GM23338 (cell line): ENCODE results near the gene SERPINI1. TPM values are rescaled to one million over a fixed set of nuclear protein-coding genes. Genes with fewer than 3 reads are reported as not detected.

Source experiments
- ATAC-seq: fragments of 200-7000 bp; cut with Tn5 transposase; 3 replicates; pipeline ENCODE4 v1.9.1; 2020
- DNase-seq: peaks from one replicate; pipeline ENCODE4 v3.0.0-alpha.2; 2015; ENCODE audit warnings: low spot score
- H2AFZ ChIP-seq: fragments of 200-600 bp; sonication (generic); 2 replicates; pipeline ENCODE4 v1.8.0; 2016; ENCODE audit warnings: antibody characterized with exemption, mild to moderate bottlenecking, moderate library complexity
- H3F3A ChIP-seq: fragments of 200-600 bp; sonication (generic); replicated peaks from 2 replicates; pipeline ENCODE4 v1.8.0; 2017; ENCODE audit warnings: antibody characterized with exemption, mixed run types, low read depth
- H3K27ac ChIP-seq: fragments of 200-600 bp; sonication (generic); 2 replicates; pipeline ENCODE4 v1.6.1; 2016; ENCODE audit warnings: low read depth
- H3K27me3 ChIP-seq: fragments of 200-600 bp; sonication (generic); 2 replicates; pipeline ENCODE4 v1.8.0; 2016; ENCODE audit warnings: mild to moderate bottlenecking, mixed run types, moderate library complexity; ENCODE audit not compliant: insufficient read depth
- H3K36me3 ChIP-seq: fragments of 200-600 bp; sonication (generic); 2 replicates; pipeline ENCODE4 v1.8.0; 2016; ENCODE audit warnings: mild to moderate bottlenecking; ENCODE audit not compliant: insufficient read depth
- H3K4me1 ChIP-seq: fragments of 200-600 bp; sonication (generic); 2 replicates; pipeline ENCODE4 v1.8.0; 2016; ENCODE audit warnings: mild to moderate bottlenecking, moderate library complexity; ENCODE audit not compliant: insufficient read depth
- H3K4me2 ChIP-seq: fragments of 200-600 bp; sonication (generic); 2 replicates; pipeline ENCODE4 v1.7.1; 2017; ENCODE audit warnings: mixed run types
- H3K4me3 ChIP-seq: fragments of 200-600 bp; sonication (generic); 2 replicates; pipeline ENCODE4 v1.6.1; 2016; ENCODE audit warnings: mixed run types
- H3K79me2 ChIP-seq: fragments of 200-600 bp; sonication (generic); replicated peaks from 2 replicates; pipeline ENCODE4 v1.8.0; 2017; ENCODE audit warnings: mild to moderate bottlenecking; ENCODE audit not compliant: insufficient read depth
- H3K9me2 ChIP-seq: fragments of 200-600 bp; sonication (generic); 2 replicates; pipeline ENCODE4 v1.8.0; 2017; ENCODE audit not compliant: insufficient read depth
- H4K20me1 ChIP-seq: fragments of 200-600 bp; sonication (generic); replicated peaks from 2 replicates; pipeline ENCODE4 v1.8.0; 2017; ENCODE audit warnings: mild to moderate bottlenecking; ENCODE audit not compliant: insufficient read depth
- H3K27ac Mint-ChIP-seq: 2 replicates; pipeline ENCODE4 v1.8.0; 2020; ENCODE audit warnings: inconsistent platforms, mild to moderate bottlenecking, moderate library complexity, mixed read lengths
- H3K27me3 Mint-ChIP-seq: 3 replicates; pipeline ENCODE4 v1.8.0; 2022; ENCODE audit warnings: low read depth, mild to moderate bottlenecking, moderate library complexity, mixed read lengths, inconsistent platforms; ENCODE audit not compliant: insufficient read depth, poor library complexity
- H3K36me3 Mint-ChIP-seq: 3 replicates; pipeline ENCODE4 v1.8.0; 2021; ENCODE audit warnings: low read depth, mild to moderate bottlenecking, inconsistent platforms, moderate library complexity, mixed read lengths
- H3K4me1 Mint-ChIP-seq: 3 replicates; pipeline ENCODE4 v1.8.0; 2020; ENCODE audit warnings: mild to moderate bottlenecking, inconsistent platforms, mixed read lengths
- H3K4me3 Mint-ChIP-seq: 3 replicates; pipeline ENCODE4 v1.8.0; 2021; ENCODE audit warnings: moderate library complexity, mild to moderate bottlenecking, inconsistent platforms, mixed read lengths
- H3K9me3 Mint-ChIP-seq: 3 replicates; pipeline ENCODE4 v1.8.0; 2020; ENCODE audit warnings: moderate library complexity, mild to moderate bottlenecking, inconsistent platforms, mixed read lengths
- JUNB ChIP-seq: IDR thresholded peaks from one replicate; pipeline ENCODE4 v1.6.1; 2016; ENCODE audit warnings: antibody characterized with exemption; ENCODE audit not compliant: unreplicated experiment
- NANOG ChIP-seq: IDR thresholded peaks from 2 replicates; pipeline ENCODE4 v1.6.1; 2016; ENCODE audit warnings: antibody characterized with exemption, borderline replicate concordance
- POLR2AphosphoS5 ChIP-seq: IDR thresholded peaks from 2 replicates; pipeline ENCODE4 v1.6.1; 2016; ENCODE audit warnings: antibody characterized with exemption, low read depth
- ZNF462 ChIP-seq: fragments of 250-450 bp; sonication (Bioruptor Pico); IDR thresholded peaks from 2 replicates; pipeline ENCODE4 v1.5.0; 2020; ENCODE audit warnings: mild to moderate bottlenecking, moderate library complexity
- polyA plus RNA-seq: library from polyadenylated mRNA; unstranded; fragments of >200 nt; fragmentation: Nextera tagmentation; extraction: Ambion mirVana; gene quantifications from 2 replicates; pipeline ENCODE4 v1.2.1, GENCODE V29; 2016
- total RNA-seq: library from RNA; depleted of rRNA; stranded (reverse); fragments of >200 nt; shearing (Covaris generic); gene quantifications from 2 replicates; pipeline ENCODE4 v1.2.3, GENCODE V29; 2014
- TF ChIP-seq, protein P1 (sequence below), 2 experiments: fragments of 200-600 bp in 1 of 2; sonication (generic) in 1 of 2; conservative IDR thresholded peaks; 2 replicates each; pipeline versions ENCODE4 v1.5.1 to v1.6.1; 2016 to 2017; ENCODE audit warnings: antibody characterized with exemption in 2 of 2, low read depth in 2 of 2, mild to moderate bottlenecking in 2 of 2, moderate library complexity in 1 of 2

SERPINI1 gene
- total and polyA plus RNA-seq, 2 experiments from 2014 or later = 9.2 to 26.6 TPM

GRCh38 chr3:167820102-167820865, 84.8 kb downstream of the SERPINI1 start:
- no peaks in the 10 kb centered on the region for H3K4me1 ChIP-seq
- H3K36me3 ChIP-seq = no peaks in the 10 kb centered on the region
- H3K27ac ChIP-seq = no peak overlapping the region
- no peaks in the 10 kb centered on the region for H3F3A ChIP-seq
- H3K36me3 Mint-ChIP-seq = peaks cover 4% of the 10 kb centered on the region; the same call in 2 of the 3 replicates
- peaks cover 4% of the 10 kb centered on the region; the same call in 1 of the 3 replicates for H3K9me3 Mint-ChIP-seq
- H2AFZ ChIP-seq = no peak overlapping the region
- no peak overlapping the region for H3K27ac Mint-ChIP-seq
- H3K79me2 ChIP-seq = no peaks in the 10 kb centered on the region
- TF ChIP-seq POLR2AphosphoS5 (no peak), JUNB (no peak)
- TF ChIP-seq, protein P1, sequence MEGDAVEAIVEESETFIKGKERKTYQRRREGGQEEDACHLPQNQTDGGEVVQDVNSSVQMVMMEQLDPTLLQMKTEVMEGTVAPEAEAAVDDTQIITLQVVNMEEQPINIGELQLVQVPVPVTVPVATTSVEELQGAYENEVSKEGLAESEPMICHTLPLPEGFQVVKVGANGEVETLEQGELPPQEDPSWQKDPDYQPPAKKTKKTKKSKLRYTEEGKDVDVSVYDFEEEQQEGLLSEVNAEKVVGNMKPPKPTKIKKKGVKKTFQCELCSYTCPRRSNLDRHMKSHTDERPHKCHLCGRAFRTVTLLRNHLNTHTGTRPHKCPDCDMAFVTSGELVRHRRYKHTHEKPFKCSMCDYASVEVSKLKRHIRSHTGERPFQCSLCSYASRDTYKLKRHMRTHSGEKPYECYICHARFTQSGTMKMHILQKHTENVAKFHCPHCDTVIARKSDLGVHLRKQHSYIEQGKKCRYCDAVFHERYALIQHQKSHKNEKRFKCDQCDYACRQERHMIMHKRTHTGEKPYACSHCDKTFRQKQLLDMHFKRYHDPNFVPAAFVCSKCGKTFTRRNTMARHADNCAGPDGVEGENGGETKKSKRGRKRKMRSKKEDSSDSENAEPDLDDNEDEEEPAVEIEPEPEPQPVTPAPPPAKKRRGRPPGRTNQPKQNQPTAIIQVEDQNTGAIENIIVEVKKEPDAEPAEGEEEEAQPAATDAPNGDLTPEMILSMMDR (conservative IDR thresholded peaks at IDR 0.05; ENCODE audit: low read depth in 2 of 2) = peak in 1 of 2 experiments; percentile 14; a peak in 1 of 4 replicates
- H3K4me3 Mint-ChIP-seq = no peak overlapping the region
- H3K4me3 ChIP-seq = no peak overlapping the region
- ATAC-seq = no peak; the same call in 2 of the 3 replicates
- H3K9me2 ChIP-seq = no peaks in the 10 kb centered on the region
- peaks cover 5% of the 10 kb centered on the region for H3K27me3 Mint-ChIP-seq
- H4K20me1 ChIP-seq = no peaks in the 10 kb centered on the region
- no peaks in the 10 kb centered on the region for H3K27me3 ChIP-seq
- no peaks in the 10 kb centered on the region for H3K4me1 Mint-ChIP-seq
- H3K4me2 ChIP-seq = no peak overlapping the region
- DNase-seq = no peak

DNA sequence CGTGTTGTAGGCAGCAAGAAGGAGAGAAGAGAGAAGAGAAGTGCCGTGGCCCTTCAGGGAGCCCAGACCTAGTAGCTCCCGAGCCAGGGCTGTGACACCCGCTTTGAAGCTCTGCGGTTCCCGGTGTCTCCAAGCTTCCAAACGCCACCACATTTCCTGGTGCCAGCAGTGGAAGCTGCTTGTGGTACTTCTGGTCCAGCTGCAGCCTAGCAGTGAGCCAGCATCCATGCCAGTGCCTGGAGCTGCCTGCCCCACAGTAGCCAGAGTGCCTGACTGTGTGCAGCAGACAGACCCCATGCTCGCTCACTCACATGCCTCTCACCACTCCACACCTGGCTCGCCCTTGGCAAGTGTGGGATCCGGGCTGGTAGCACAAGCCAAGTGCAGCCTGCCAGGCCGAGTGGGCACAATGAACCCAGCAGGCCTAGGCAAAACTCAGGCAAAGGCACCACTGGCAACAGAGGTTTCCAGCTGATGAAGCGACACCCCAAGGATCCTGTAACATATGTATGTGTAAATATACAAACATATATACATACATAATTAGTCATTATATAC, 85.8 kb downstream of the SERPINI1 start:
- no peaks in the 10 kb centered on the region for H3K4me1 Mint-ChIP-seq
- peaks cover 4% of the 10 kb centered on the region; the same call in 2 of the 3 replicates for H3K36me3 Mint-ChIP-seq
- Histone ChIP-seq H4K20me1 (no peaks in the 10 kb centered on the region), H3K9me2 (no peaks in the 10 kb centered on the region), H3K4me1 (no peaks in the 10 kb centered on the region), H3K4me3 (no peak overlapping the region), H3K36me3 (no peaks in the 10 kb centered on the region), H3K4me2 (no peak overlapping the region), H3K27me3 (no peaks in the 10 kb centered on the region), H3F3A (no peaks in the 10 kb centered on the region), H3K79me2 (no peaks in the 10 kb centered on the region), H2AFZ (no peak overlapping the region), H3K27ac (no peak overlapping the region)
- no peak overlapping the region for H3K27ac Mint-ChIP-seq
- TF ChIP-seq NANOG (no peak), ZNF462 (CRISPR knock-in tag) (no peak), POLR2AphosphoS5 (no peak)
- TF ChIP-seq, protein P1 (conservative IDR thresholded peaks at IDR 0.05; ENCODE audit: low read depth in 2 of 2) = no peak
- no peak for DNase-seq
- ATAC-seq = no peak
- no peak overlapping the region for H3K4me3 Mint-ChIP-seq
- H3K9me3 Mint-ChIP-seq = peaks cover 4% of the 10 kb centered on the region; the same call in 1 of the 3 replicates
- peaks cover 5% of the 10 kb centered on the region for H3K27me3 Mint-ChIP-seq
